Measurements from ENCODE around the gene NYNRIN.

- no peak for TF ChIP-seq CTCF (IDR thresholded peaks at IDR 0.05)
- TF ChIP-seq POLR2A (IDR thresholded peaks at IDR 0.05) = no peak
Measured at GRCh38 chr14:24367514-24368211, 31.1 kb upstream of the NYNRIN start, which contains the start of gene NFATC4.

All from lower leg skin (tissue), 3 donors.